PFSK-1 (cell line): ENCODE results near the gene FGF1.

Source experiments
- FOXP2 ChIP-seq: optimal IDR thresholded peaks from 2 replicates; pipeline ENCODE3; 2011; ENCODE audit warnings: borderline replicate concordance, control low read depth, inconsistent platforms; ENCODE audit not compliant: insufficient read depth; ENCODE audit errors: extremely low read length, extremely low read depth
- POLR2AphosphoS5 ChIP-seq: IDR thresholded peaks from 2 replicates; pipeline ENCODE4 v1.6.1; 2012; ENCODE audit warnings: low read depth, mild to moderate bottlenecking, control low read depth, low read length, moderate library complexity
- REST ChIP-seq, 2 experiments: IDR thresholded peaks; 2 replicates each; pipeline versions ENCODE4 v1.6.1 to v1.8.0; 2011 to 2012; ENCODE audit warnings: low read depth in 2 of 2, low read length in 2 of 2, control low read depth in 1 of 2, inconsistent platforms in 1 of 2, mild to moderate bottlenecking in 1 of 2, moderate library complexity in 1 of 2; ENCODE audit not compliant: insufficient read depth in 1 of 2
- SIN3A ChIP-seq: IDR thresholded peaks from 2 replicates; pipeline ENCODE4 v1.6.1; 2012; ENCODE audit warnings: mild to moderate bottlenecking, low read length, moderate library complexity, borderline replicate concordance; ENCODE audit not compliant: insufficient read depth
- TAF1 ChIP-seq: IDR thresholded peaks from 2 replicates; pipeline ENCODE4 v1.6.1; 2012; ENCODE audit warnings: low read length, control low read depth, borderline replicate concordance; ENCODE audit not compliant: insufficient read depth

GRCh38 chr5:142627383-142628217 lies 58.3 kb downstream of the FGF1 start:
- TF ChIP-seq REST (IDR thresholded peaks at IDR 0.05; ENCODE audit: insufficient read depth in 1 of 2, low read depth in 2 of 2, low read length in 2 of 2) (no peak), POLR2AphosphoS5 (no peak), TAF1 (no peak), SIN3A (no peak), FOXP2 (no peak)
